HepG2 (cell line): ENCODE results near the gene GATD1. TPM values are rescaled to one million over a fixed set of nuclear protein-coding genes. Genes with fewer than 3 reads are reported as not detected.

Experiments used
- ATF2 ChIP-seq: sonication (generic); formaldehyde crosslinking; IDR thresholded peaks from 2 replicates; pipeline ENCODE4 v1.4.0; 2020; ENCODE audit warnings: missing genetic modification reagents
- CHCHD3 ChIP-seq: sonication (generic); formaldehyde crosslinking; IDR thresholded peaks from 2 replicates; pipeline ENCODE4 v1.8.0; 2022; ENCODE audit warnings: mild to moderate bottlenecking, missing genetic modification reagents, moderate library complexity
- CTCF ChIP-seq: sonication (generic); formaldehyde crosslinking; IDR thresholded peaks from 2 replicates; pipeline ENCODE4 v1.5.0; 2020; ENCODE audit warnings: mild to moderate bottlenecking, missing genetic modification reagents, moderate library complexity
- KDM2A ChIP-seq: sonication (generic); formaldehyde crosslinking; IDR thresholded peaks from 2 replicates; pipeline ENCODE4 v1.4.0; 2020; ENCODE audit warnings: low read depth, missing genetic modification reagents, borderline replicate concordance
- ZNF598 ChIP-seq: sonication (generic); formaldehyde crosslinking; IDR thresholded peaks from 2 replicates; pipeline ENCODE4 v1.5.1; 2020; ENCODE audit warnings: mild to moderate bottlenecking, missing genetic modification reagents, borderline replicate concordance
- ZNF687 ChIP-seq: sonication (generic); formaldehyde crosslinking; IDR thresholded peaks from 2 replicates; pipeline ENCODE4 v1.5.1; 2020; ENCODE audit warnings: mild to moderate bottlenecking, missing genetic modification reagents, moderate library complexity
- polyA plus RNA-seq, 8 experiments: library from polyadenylated mRNA; depleted of rRNA in 3 of 8; stranded (reverse) in 7 of 8; unstranded in 1 of 8; fragments of >200 nt; fragmentation: Illumina TruSeq in 4 of 8; extraction: Trizol in 4 of 8; gene quantifications; 2 replicates each; pipeline versions ENCODE4 v1.2.1 to v1.2.3, GENCODE V29; 2011 to 2016; ENCODE audit warnings: low read depth in 4 of 8, missing spikeins in 1 of 8, mixed read lengths in 1 of 8; ENCODE audit not compliant: insufficient read depth in 1 of 8
- total RNA-seq, 5 experiments: library from RNA; depleted of rRNA; stranded (reverse); fragments of >200 nt; fragmentation: Illumina TruSeq; extraction: Trizol; gene quantifications; 2 replicates each; pipeline ENCODE4 v1.2.3, GENCODE V29; 2016; ENCODE audit warnings: low read depth in 1 of 5

Gene GATD1
- total and polyA plus RNA-seq, 2 of the 13 experiments (the other 11 are each of a cell fraction or from before 2014, with no cell fraction given): 31.3 to 60.5 TPM

GRCh38 chr11:788009-788640, 10.8 kb upstream of the GATD1 start (continued):
- TF ChIP-seq KDM2A (CRISPR knock-in tag): peak; percentile 34; the same call in 1 of the 2 replicates
- TF ChIP-seq CHCHD3: no peak
- no peak for TF ChIP-seq ATF2 (CRISPR knock-in tag)
- 0 out of 2 replicates have a peak, but pooled peaks have one; percentile 24 for TF ChIP-seq ZNF598 (CRISPR knock-in tag)
- peak; percentile 41; the same call in 1 of the 2 replicates for TF ChIP-seq ZNF687 (CRISPR knock-in tag)
- peak; percentile 34 for TF ChIP-seq CTCF (CRISPR knock-in tag)
- TF ChIP-seq, all 625 proteins: peak for 9
